ENCODE measurements around the gene CDK6. TPM values are rescaled to one million over a fixed set of nuclear protein-coding genes. Genes with fewer than 3 reads are reported as not detected.

The CDK6 gene
- total and polyA plus RNA-seq, 10 of the 15 experiments (the other 5 are each of a cell fraction or from before 2014, with no cell fraction given), result 8.0 to 118 (median 45.8) TPM

DNA sequence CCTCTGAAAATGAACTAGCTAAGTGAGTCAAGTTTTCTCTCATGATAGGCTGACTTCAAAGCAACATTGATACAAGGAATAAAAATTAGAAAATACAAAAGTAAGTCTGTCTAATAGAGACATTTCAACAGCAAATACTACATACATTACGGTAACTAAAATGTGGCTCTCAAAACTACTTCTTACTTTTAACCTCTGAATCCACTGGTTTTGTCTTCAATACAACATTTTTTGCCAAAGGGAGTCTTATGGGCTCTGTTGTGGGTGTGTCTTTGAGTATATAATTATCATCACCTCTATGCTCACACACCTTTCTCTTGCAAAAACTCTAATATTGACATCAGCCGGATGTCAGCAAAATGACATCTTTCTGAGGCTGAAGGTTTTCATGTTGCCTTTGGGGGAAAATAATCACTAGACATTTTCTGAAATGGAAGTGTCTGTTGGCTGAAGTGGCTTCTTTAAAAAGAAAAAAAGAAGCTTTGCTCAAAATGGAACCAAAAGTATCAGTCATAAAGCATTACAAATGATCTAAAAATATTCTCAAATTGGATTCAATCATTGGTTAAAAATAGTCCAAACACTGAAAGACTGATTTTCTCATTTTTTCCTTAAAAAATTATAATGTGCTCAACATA is 204.4 kb downstream of the CDK6 start:
- RAD21 ChIA-PET (ENCODE audit: unreplicated experiment), result interaction anchor here (0.7 to 4.5 kb wide), 17 partner anchors 10 to 1855 kb away, joined by 3 to 47 read pairs (median 5); partner anchors contain the start of genes CDK6, PEX1 and RBM48
- Histone ChIP-seq H4K20me1 (ENCODE audit: control insufficient read depth, insufficient read depth) (no peaks in the 10 kb centered on the region), H3K36me3 (ENCODE audit: control insufficient read depth in 2 of 2, insufficient read depth in 2 of 2, low read length in 1 of 2) (peaks cover 5% of the 10 kb centered on the region in 2 experiments; a peak in 2 of 4 replicates), H3K4me1 (ENCODE audit: control insufficient read depth, insufficient read depth, low read length) (peaks cover 48% of the 10 kb centered on the region), H3K4me3 (peak overlapping the region; percentile 11; the same call in 1 of the 2 replicates), H2AFZ (ENCODE audit: control insufficient read depth, low read depth, low read length) (no peak overlapping the region), H3K27ac (ENCODE audit: control insufficient read depth, insufficient read depth) (peak overlapping the region; percentile 88), H3K27me3 (replicated peaks in 1 of 2; ENCODE audit: control insufficient read depth in 2 of 2, insufficient read depth in 2 of 2, low read length in 1 of 2) (no peaks in the 10 kb centered on the region), H3K4me2 (ENCODE audit: control insufficient read depth, insufficient read depth) (peak overlapping the region; percentile 72), H3K79me2 (ENCODE audit: control insufficient read depth, insufficient read depth, low read length) (peaks cover 3% of the 10 kb centered on the region), H3K9me3 (replicated peaks; ENCODE audit: control insufficient read depth, insufficient read depth, low read length) (peaks cover 15% of the 10 kb centered on the region; the same call in 2 of the 3 replicates), H3K9ac (ENCODE audit: control insufficient read depth, insufficient read depth, low read length) (peak overlapping the region; percentile 4)
- intact Hi-C loops (cut with micrococcal nuclease; ENCODE audit: unreplicated experiment) (no loop called here), in situ Hi-C loops (cut with MboI) (loop anchor here (10.0 kb wide), 1 partner anchor 183 kb away; no protein-coding TSS in a partner anchor)
- POLR2A ChIA-PET, result interaction anchor here (0.6 to 3.2 kb wide), 11 partner anchors 11 to 485 kb away, joined by 3 to 25 read pairs (median 4); no protein-coding TSS in a partner anchor
- TSS peak; percentile 87 for BruUV-seq (replicated peaks)
- SMC1A ChIA-PET (ENCODE audit: uncharacterized antibody, unreplicated experiment), result interaction anchor here (0.6 to 7.9 kb wide), 15 partner anchors 10 to 416 kb away, joined by 3 to 176 read pairs (median 5); no protein-coding TSS in a partner anchor
- ATAC-seq, result peak; percentile 19
- WGBS (ENCODE audit: insufficient coverage, insufficient replicate concordance, low lambda C conversion rate, missing lambda C conversion rate), result 33% methylated on average over 2 of the region's 2 CpGs
- no peak for DNase-seq (ENCODE audit: low read depth, low spot score)
- no peak for FAIRE-seq
- CTCF ChIA-PET, result interaction anchor here (0.7 to 4.8 kb wide), 11 partner anchors 11 to 273 kb away, joined by 3 to 40 read pairs (median 4); no protein-coding TSS in a partner anchor
- TF ChIP-seq CEBPB (IDR thresholded peaks at IDR 0.05; ENCODE audit: borderline replicate concordance in 1 of 2, low read depth in 2 of 2, low read length in 2 of 2) (0 out of 4 replicates have a peak, but pooled peaks of 1 of the 2 experiments have one; percentile 86), RB1 (IDR thresholded peaks at IDR 0.05; ENCODE audit: borderline replicate concordance) (0 out of 2 replicates have a peak, but pooled peaks have one; percentile 44), ETV6 (conservative IDR thresholded peaks at IDR 0.05 in 1 of 2, IDR thresholded peaks at IDR 0.05 in 1 of 2; ENCODE audit: borderline replicate concordance in 1 of 2, low read depth in 1 of 2) (peak in 1 of 2 experiments; percentile 60; a peak in 1 of 4 replicates), WRNIP1 (IDR thresholded peaks at IDR 0.05; ENCODE audit: borderline replicate concordance, low read depth, low read length) (no peak), JUNB (IDR thresholded peaks at IDR 0.05) (peak; percentile 98), ATF7 (IDR thresholded peaks at IDR 0.05; ENCODE audit: low read depth) (peak; percentile 94), CREM (IDR thresholded peaks at IDR 0.05; ENCODE audit: low read depth) (peak; percentile 69), JUND (IDR thresholded peaks at IDR 0.05; ENCODE audit: low read depth, low read length) (peak; percentile 50; the same call in 1 of the 2 replicates), MTA2 (IDR thresholded peaks at IDR 0.05; ENCODE audit: low read depth) (peak; percentile 56), NKRF (conservative IDR thresholded peaks at IDR 0.05) (no peak), PAX8 (IDR thresholded peaks at IDR 0.05) (no peak), YY1 (IDR thresholded peaks at IDR 0.05; ENCODE audit: low read depth, low read length) (no peak), STAT1 (conservative IDR thresholded peaks at IDR 0.05) (no peak), DPF2 (IDR thresholded peaks at IDR 0.05) (peak; percentile 9; the same call in 1 of the 2 replicates), BHLHE40 (IDR thresholded peaks at IDR 0.05; ENCODE audit: borderline replicate concordance in 1 of 2, low read depth in 2 of 2, low read length in 1 of 2) (no peak), FOXM1 (IDR thresholded peaks at IDR 0.05; ENCODE audit: low read depth, low read length) (peak; percentile 90; the same call in 1 of the 2 replicates), ZNF384 (IDR thresholded peaks at IDR 0.05; ENCODE audit: borderline replicate concordance, low read depth, low read length) (peak; percentile 91), CREB1 (IDR thresholded peaks at IDR 0.05; ENCODE audit: low read depth) (peak; percentile 79)
- TF ChIP-seq, protein P1, sequence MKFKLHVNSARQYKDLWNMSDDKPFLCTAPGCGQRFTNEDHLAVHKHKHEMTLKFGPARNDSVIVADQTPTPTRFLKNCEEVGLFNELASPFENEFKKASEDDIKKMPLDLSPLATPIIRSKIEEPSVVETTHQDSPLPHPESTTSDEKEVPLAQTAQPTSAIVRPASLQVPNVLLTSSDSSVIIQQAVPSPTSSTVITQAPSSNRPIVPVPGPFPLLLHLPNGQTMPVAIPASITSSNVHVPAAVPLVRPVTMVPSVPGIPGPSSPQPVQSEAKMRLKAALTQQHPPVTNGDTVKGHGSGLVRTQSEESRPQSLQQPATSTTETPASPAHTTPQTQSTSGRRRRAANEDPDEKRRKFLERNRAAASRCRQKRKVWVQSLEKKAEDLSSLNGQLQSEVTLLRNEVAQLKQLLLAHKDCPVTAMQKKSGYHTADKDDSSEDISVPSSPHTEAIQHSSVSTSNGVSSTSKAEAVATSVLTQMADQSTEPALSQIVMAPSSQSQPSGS (IDR thresholded peaks at IDR 0.05; ENCODE audit: low read length), result peak; percentile 97

All from GM12878 (cell line).